Stimulated activated CD8-positive, alpha-beta memory T cell treated with anti-CD3 and anti-CD28 coated beads, Interleukin-2, amount 100 ng/mL, for 1 hour (primary cell): ENCODE data around the gene NAT14.
"Not testable (repeated sequence)": the region's sequence is repeated elsewhere in the genome, so short reads cannot be mapped to it uniquely, and the experiment has no call there.

Experiments used
- DNase-seq, 2 donors: peaks; one replicate each; pipeline ENCODE4 v3.0.0-alpha.2; 2020; ENCODE audit warnings: low read depth in 2 of 2

The NAT14 gene

GRCh38 chr19:55486971-55487923 lies 2.3 kb downstream of the NAT14 start:
- no peak for DNase-seq

- no peak for DNase-seq
Observed at GRCh38 chr19:55487924-55488687, 3.1 kb downstream of the NAT14 start, which contains the start of gene SSC5D. Gene SSC5D (plus strand): TSS chr19:55488436. CDS start chr19:55488590, 154 bp downstream.

DNA sequence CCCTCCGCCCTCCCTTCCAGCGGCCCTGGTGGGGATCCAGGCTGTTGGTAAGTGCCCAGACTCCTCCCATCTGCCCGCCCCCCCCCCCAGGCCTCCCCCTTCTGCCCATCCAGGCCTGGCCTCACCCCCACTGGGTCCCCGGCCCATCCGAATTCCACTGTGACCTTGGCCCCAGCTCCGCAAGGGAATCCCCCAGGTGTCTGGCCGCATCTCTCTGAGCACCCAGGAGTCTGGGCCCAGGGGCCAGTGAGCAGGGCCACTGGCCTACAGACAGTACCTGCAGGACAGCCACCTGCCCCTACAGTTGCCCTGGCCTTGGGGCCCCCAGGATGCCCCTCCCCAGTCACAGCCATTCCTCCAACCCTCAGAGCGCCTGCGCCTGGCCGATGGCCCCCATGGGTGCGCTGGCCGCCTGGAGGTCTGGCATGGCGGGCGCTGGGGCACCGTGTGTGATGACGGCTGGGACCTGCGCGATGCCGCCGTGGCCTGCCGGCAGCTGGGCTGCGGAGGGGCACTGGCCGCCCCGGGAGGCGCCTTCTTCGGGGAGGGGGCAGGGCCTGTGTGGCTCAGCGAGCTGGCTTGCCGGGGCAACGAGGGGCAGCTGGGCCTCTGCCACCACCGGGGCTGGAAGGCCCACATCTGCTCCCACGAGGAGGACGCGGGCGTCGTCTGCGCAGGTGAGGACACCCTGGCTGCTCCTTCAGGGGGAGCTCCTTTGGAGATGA lies 4.2 kb downstream of the NAT14 start:
- no peak for DNase-seq

DNA sequence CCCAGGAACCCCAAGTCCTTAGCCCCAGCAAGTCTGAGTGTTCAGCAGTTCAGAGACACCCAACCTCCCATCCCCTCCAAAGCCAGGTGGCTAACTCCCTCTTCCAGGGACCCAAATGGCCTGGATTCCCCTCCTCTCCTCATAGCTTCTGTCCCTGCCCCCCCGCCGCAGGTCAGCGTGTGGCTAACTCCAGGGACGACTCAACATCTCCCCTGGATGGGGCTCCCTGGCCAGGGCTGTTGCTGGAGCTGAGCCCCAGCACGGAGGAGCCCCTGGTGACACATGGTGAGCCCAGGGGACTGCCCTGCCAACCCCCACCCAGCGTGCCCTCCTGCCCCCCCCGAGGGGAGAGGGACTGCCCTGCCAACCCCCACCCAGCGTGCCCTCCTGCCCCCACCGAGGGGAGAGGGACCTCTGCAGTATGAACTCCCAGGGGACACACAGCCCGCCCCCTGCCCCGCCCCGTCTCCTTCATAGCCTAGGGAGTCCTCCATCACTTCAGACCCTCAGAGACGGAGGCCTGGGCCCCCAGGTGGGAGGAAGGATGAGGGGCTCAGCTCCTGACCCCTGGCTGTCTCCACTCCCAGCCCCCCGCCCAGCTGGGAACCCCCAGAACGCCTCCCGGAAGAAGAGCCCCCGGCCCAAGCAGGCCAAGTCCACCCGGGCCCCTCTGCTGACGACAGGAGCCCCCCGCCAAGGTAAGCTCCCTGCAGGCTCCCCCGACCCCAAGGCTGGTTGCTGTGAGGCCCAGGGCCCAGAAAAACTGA lies 4.9 kb downstream of the NAT14 start:
- DNase-seq = no peak

DNA sequence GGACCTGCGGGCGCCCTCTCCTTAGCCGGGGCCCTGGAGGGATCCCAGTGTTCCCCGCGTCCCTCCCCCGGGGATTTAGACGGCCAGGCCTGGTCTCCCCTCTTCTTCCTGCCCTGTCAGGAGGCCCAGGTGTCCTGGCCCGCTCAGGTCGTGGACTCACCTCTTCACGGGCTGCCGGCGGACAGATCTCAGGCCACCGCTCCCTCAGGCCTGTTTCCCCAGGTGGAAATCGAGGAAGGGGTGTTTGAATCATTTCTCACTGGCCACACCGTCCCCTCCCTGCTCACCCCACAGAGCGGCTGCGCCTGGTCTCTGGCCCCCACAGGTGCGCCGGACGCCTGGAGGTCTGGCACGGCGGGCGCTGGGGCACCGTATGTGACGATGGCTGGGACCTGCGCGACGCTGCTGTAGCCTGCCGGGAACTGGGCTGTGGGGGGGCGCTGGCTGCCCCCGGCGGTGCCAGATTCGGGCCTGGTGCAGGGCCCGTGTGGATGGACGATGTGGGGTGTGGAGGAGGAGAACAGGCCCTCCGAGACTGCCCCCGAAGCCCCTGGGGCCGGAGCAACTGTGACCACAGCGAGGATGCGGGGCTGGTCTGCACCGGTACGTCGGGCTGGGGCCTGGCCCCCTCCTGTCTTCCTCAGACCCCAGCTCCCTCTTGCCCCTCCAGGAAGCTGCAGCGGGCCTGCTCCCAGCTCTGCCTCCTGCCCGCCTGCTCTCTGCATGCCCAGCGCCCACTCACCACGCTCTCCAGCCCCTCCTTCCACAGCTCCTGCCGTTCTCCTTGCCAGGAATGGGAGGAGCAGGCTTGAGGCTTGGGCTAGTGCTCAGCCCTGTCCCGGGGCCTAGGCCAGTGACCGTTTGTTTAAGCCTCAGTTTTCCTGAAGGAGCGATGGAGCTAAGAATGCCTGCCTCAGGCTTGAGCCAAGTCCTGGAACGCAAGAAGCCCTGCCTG lies 5.8 kb downstream of the NAT14 start:
- DNase-seq = no peak

DNA sequence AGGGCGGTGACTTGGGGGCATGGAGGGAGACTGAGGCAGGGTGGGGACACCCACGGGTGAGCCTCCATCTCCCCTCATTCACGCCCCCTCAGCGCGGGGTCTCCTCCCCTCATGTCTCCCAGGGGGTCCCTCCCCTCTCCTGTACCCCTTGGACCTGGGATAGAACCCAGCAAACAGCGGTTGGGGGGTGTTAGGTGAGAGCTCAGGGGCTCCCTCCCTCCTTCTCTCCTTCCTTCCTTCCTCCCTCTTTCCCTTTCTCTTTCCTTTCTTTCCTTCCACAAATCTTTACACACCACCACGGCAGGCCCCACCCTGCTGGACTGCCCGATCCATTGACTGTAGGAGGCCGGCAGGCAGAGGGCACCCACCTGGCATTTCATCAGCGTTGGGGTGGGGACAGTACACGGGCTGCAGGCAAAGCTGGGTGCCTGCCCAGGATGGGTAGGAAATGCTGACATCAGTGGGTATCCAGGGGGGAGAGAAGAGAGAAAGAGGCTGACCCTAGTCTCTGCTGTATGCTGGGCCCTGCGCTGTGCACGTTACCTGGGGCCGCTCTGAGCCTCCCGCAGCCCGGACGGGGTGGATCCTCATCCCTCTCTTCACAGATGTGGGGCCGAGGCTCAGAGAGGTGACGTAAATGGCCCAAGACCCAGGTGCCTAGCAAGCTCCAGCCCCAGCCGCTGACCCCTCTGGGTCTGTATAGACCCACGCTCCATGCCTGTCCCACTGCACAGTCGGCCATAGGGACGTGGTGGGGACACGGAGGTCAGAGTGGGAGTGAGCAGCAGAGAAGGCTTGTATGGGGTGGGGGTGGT lies 6.8 kb downstream of the NAT14 start:
- DNase-seq = no peak

DNA sequence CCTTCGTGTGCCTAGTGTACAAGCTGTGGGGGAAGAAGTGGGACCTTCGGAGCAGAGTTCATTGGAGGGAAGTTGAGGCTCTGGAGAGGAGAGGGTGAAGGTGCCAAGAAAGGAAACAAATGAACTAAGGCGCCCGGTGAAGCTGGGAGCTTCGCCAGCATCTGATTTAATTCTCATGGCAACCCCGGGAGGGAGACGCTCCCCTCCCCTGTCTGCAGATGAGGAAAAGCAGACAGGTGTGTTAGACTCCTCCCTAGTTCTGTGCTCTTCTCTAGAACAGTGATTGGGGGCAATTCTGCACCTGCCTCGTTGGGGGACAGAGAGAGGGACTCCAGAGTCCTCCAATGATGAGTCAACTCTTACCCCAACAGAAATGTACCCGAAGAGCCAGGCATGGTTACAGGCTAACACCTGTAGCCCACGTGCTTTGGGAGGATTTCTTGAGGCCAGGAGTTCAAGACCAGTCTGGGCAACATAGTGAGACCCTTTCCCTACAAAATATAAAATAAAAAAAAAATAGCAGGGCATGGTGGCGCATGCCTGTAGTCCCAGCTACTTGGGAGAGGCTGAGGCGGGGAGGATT lies 7.5 kb downstream of the NAT14 start:
- DNase-seq = no peak

- no peak for DNase-seq
Observed at GRCh38 chr19:55493052-55493644, 8.2 kb downstream of the NAT14 start.

DNA sequence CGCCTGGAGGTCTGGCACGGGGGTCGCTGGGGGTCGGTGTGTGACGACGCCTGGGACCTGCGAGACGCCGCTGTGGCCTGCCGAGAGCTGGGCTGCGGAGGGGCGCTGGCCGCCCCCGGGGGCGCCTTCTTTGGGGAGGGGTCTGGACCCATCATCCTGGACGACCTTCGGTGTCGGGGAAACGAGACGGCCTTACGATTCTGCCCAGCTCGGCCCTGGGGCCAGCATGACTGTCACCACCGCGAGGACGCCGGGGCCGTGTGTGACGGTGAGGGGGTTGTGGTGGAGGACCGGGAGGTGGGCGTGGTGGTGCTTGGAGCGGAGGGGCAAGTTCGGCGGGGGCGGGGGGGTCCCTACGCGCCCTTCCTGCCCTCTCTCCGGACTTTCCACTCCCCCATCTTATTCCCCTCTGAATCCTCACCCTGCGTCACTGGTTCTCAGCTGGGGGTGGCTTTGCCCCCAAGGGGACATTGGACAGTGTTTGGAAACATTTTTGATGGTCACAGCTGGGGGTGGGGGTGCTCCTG lies 8.7 kb downstream of the NAT14 start:
- DNase-seq = no peak

- no peak for DNase-seq
Observed at GRCh38 chr19:55494172-55494761, 9.3 kb downstream of the NAT14 start.

GRCh38 chr19:55495646-55496349 lies 10.8 kb downstream of the NAT14 start:
- DNase-seq = no peak

DNA sequence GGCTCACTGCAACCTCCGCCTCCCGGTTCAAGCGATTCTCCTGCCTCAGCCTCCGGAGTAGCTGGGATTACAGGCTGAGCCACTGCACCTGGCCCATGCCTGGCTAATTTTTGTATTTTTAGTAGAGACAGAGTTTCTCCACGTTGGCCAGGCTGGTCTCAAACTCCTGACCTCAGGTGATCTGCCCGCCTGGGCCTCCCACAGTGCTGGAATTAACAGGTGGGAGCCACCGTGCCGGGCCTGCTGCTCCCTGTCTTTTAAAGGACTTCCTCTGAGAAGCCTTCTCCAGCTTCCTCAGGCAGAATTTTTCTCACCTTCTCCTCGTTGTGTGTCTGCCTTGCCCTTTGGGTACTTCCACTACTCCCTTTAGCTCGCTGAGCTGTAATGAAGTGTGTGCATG lies 11.8 kb downstream of the NAT14 start:
- DNase-seq = not testable (repeated sequence)

DNA sequence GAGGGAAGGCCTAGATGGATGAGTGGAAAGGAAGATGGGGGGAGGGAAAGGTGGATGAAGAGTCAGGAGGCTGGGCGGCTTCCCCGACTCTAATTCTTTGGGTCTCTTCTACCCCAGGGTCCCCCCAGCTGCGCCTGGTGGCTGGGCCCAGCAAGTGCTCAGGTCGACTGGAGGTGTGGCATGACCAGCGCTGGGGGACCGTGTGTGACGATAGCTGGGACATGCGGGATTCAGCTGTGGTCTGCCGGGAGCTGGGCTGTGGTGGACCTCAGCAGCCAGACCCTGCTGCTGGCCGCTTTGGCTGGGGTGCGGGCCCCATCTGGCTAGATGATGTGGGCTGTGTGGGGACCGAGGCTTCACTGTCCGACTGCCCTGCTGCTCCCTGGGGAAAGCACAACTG lies 12.8 kb downstream of the NAT14 start:
- DNase-seq = no peak

- DNase-seq = no peak
Observed at GRCh38 chr19:55498246-55498840, 13.4 kb downstream of the NAT14 start.

DNA sequence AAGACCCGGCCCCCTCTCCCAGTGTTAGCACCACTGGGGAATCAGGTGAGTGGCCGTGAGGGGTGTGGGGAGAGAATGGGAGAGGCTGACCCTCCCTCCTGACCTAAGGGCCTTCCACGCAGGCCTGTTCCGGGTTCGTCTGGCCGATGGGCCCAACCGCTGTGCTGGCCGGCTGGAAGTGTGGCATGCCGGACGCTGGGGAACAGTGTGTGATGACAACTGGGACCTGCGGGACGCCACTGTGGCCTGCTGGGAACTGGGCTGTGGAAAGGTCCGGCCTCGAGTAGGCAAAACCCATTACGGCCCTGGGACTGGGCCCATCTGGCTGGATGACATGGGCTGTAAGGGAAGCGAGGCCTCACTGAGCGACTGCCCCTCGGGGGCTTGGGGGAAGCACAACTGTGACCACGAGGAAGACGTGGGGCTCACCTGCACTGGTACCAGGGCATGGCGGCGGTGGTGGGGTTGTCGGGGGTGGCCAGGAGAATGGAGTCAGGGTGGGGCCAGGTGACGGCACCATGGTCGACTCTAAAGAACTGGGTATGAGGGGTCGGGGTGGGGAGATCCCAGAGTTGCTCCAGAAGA lies 15.5 kb downstream of the NAT14 start:
- DNase-seq = no peak

DNA sequence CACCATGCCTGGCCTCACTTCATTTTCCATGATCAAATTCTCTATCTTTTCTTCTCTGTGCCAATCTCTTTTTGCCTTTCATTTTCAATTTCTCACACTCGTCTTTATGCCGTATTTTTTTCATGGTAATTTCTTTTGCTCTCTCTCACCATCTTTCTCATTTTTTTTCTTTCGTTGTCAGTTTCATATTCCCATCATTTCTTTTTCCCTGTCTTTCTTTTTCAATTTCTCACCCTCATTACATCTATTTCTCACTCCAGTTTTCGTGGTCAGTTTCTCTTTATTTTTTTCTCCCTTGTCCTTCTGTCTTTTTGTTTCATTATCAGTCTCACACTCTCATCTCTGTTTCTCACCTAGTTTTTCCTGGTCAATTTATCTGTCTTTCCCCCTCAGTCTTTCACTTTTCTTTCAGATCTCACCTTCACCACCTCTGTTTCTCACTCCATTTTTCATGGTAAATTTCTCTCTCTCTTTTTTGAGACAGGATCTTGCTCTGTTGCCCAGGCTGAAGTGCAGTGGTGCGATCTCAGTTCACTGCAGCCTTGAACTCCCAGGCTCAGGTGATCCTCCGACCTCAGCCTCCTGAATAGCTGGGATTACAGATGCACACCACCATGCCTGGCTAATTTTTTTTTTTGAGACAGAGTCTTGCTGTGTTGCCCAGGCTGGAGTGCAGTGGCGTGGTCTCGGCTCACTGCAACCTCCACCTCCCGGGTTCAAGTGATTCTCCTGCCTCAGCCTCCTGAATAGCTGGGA lies 17.4 kb downstream of the NAT14 start:
- DNase-seq = no peak
